ENCODE results near the gene TMEM117.
"Not testable (repeated sequence)": the region's sequence is repeated elsewhere in the genome, so short reads cannot be mapped to it uniquely, and the experiment has no call there.

The TMEM117 gene

GRCh38 chr12:43841253-43841652, 5.4 kb downstream of the TMEM117 start:
- DNase-seq (ENCODE audit: low spot score) = no peak

GRCh38 chr12:43842259-43842658, 6.4 kb downstream of the TMEM117 start:
- no peak for DNase-seq (ENCODE audit: low spot score)

- DNase-seq (ENCODE audit: low spot score) = not testable (repeated sequence)
Measured at GRCh38 chr12:43847425-43848225, 11.7 kb downstream of the TMEM117 start.

GRCh38 chr12:43848226-43848507, 12.3 kb downstream of the TMEM117 start:
- no peak for DNase-seq (ENCODE audit: low spot score)

- DNase-seq (ENCODE audit: low spot score) = no peak
Measured at GRCh38 chr12:43848786-43849185, 12.9 kb downstream of the TMEM117 start.

GRCh38 chr12:43852744-43853143, 16.9 kb downstream of the TMEM117 start:
- DNase-seq (ENCODE audit: low spot score) = no peak

GRCh38 chr12:43856972-43857371, 21.1 kb downstream of the TMEM117 start:
- DNase-seq (ENCODE audit: low spot score) = no peak

GRCh38 chr12:43858096-43858495, 22.2 kb downstream of the TMEM117 start:
- no peak for DNase-seq (ENCODE audit: low spot score)

GRCh38 chr12:43858991-43859390, 23.1 kb downstream of the TMEM117 start:
- DNase-seq (ENCODE audit: low spot score) = no peak

GRCh38 chr12:43861015-43861839, 25.3 kb downstream of the TMEM117 start:
- no peak for DNase-seq (ENCODE audit: low spot score)

- DNase-seq (ENCODE audit: low spot score) = no peak
Measured at GRCh38 chr12:43861840-43862150, 25.9 kb downstream of the TMEM117 start.

- DNase-seq (ENCODE audit: low spot score) = no peak
Measured at GRCh38 chr12:43863770-43864366, 28.0 kb downstream of the TMEM117 start.

GRCh38 chr12:43864557-43864956, 28.7 kb downstream of the TMEM117 start:
- not testable (repeated sequence) for DNase-seq (ENCODE audit: low spot score)

GRCh38 chr12:43869184-43869583, 33.3 kb downstream of the TMEM117 start:
- no peak for DNase-seq (ENCODE audit: low spot score)

GRCh38 chr12:43869765-43870164, 33.9 kb downstream of the TMEM117 start:
- not testable (repeated sequence) for DNase-seq (ENCODE audit: low spot score)

GRCh38 chr12:43871258-43871657, 35.4 kb downstream of the TMEM117 start:
- not testable (repeated sequence) for DNase-seq (ENCODE audit: low spot score)

- DNase-seq (ENCODE audit: low spot score) = no peak
Measured at GRCh38 chr12:43872396-43872795, 36.5 kb downstream of the TMEM117 start.

GRCh38 chr12:43878050-43878449, 42.2 kb downstream of the TMEM117 start:
- no peak for DNase-seq (ENCODE audit: low spot score)

- DNase-seq (ENCODE audit: low spot score) = no peak
Measured at GRCh38 chr12:43880547-43880946, 44.7 kb downstream of the TMEM117 start.

- peak; percentile 47 for DNase-seq (ENCODE audit: low spot score)
Measured at GRCh38 chr12:43882578-43883178, 46.8 kb downstream of the TMEM117 start.

- DNase-seq (ENCODE audit: low spot score) = no peak
Measured at GRCh38 chr12:43883311-43883710, 47.4 kb downstream of the TMEM117 start.

GRCh38 chr12:43883748-43884147, 47.9 kb downstream of the TMEM117 start:
- DNase-seq (ENCODE audit: low spot score) = no peak
